Fibroblast of upper back skin (primary cell): Measurements from ENCODE around the gene EPHA2.

Source experiments
- DNase-seq: peaks from one replicate; pipeline ENCODE4 v3.0.0-alpha.2; 2013

The EPHA2 gene

DNA sequence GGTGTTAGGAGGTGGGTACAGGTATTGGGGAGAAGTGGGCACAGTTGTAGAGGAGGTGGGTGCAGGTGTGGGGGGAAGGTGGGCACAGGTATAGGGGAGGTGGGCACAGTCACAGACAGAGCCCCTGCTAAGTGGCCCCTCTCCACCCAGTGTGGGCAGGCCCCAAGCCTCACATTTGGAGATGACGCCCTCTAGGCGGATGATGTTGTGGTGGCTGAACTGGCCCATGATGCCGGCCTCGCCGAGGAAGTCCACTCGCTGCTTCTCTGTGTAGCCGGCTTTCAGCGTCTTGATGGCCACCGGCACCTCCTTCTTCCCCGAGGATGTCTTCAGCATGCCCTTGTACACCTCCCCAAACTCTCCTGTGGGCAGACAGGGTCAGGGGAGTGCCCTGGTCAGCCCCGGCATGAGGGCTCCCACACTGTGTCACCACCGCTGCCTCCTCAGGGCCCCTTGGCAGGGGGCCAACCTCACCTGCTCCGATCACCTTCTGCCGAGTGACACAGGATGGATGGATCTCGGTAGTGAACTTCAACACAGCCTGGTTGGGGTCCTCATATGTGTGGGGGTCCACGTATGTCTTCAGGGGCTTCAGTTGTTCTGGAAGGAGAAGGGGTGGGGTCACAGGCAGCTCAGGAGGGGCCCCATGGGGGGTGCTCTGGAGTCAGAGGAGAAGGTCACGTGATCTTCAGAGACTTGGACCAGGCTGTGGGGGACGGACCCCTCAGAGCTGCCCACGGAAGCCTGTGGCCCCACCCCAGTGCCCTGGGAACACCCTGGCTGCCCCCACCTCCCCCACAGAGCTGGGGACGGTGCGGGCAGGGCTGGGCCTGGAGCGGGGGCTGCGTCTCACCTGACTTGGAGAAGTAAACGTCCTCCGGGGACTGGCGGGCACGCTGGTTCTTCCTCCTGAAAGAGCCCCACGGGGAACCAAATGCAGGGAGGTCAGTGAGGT lies 22.6 kb downstream of the EPHA2 start:
- no peak for DNase-seq

DNA sequence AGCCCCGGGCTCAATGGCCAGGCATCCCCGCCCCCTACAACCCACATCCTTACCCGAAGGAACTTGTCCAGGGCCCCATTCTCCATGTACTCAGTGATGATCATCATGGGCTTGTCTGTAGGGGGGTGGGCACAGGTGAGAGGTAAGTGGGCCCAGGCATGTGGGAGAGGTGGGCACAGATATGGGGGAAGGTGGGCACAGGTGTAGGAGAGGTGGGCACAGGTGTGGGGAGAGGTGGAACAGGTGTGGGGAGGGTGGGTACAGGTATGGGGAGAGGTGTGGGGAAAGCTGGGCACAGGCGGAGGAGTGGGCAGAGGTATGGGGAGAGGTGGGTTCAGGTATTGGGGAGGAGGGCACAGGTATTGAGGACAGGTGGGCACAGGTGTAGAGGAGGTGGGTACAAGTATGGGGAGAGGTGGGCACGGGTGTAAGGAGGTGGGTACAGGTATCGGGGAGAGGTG lies 23.5 kb downstream of the EPHA2 start:
- DNase-seq: no peak

DNA sequence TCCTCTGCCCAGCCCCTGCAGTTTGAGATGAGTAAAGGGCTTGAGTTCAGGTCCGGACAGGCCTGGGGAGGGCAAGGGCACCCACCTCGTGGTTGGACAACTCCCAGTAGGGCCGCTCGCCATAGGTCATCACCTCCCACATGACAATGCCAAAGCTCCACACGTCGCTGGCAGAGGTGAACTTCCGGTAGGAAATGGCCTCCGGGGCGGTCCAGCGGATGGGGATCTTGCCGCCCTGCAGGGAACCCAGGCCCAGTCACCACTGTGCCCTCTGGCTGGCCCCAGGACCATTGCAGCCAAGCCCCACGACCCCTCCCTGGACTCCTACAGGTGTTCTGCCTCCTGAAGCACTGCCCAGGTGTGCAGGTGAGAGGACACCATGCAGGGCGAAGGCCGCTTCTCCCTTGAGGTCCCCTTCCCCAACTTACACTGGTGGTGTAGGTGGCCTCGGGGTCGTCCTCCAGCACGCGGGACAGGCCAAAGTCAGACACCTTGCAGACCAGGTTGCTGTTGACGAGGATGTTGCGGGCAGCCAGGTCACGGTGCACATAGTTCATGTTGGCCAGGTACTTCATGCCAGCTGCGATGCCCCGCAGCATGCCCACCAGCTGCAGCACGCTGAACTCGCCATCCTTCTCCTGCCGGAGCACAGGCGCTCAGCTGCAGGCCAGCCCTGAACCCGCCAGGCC lies 24.1 kb downstream of the EPHA2 start:
- DNase-seq: no peak

DNA sequence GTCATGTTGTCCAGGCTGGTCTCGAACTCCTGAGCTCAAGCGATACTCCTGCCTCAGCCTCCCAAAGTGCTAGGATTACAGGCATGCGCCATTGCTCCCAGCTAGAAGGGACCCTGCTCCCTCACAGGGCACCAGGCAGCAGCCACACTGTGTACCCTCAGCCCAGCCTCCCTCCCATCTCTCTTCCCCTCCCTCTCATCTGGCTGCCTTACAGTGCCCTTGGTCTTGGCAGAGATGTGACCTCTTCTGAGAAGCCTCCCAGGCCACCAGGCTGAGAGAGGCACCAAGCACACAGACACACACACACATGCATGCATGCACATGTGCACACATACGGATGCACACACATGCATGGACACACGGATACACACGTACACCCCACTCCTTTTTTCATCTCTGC lies 25.0 kb downstream of the EPHA2 start:
- no peak for DNase-seq

DNA sequence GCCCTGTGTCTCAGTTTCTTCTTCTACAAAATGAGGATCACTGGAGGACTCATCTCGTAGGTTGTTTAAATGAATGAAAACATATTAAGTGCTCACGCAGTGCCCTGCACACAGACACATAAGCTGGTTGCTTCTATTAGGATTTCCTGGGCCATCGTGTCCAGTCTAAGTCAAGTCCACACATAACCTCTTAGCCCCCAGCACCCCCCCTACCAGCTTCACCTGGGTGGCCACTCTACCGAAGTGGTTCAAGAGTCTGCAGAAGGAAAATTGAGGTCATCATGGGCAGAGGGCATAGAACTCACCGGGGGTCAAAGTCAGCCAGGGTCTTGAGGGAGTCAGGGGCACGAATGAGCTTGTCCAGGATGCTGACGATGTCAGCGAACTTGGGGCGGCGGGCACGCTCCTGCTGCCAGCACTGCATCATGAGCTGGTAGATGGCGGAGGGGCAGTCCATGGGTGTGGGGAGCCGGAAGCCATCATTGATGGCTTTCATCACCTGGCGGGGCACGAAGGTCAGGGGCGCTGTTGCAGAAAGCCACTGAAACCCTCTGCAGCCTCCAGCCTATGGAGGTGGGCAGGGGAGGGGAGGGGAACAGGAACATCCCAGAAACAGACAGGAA lies 25.8 kb downstream of the EPHA2 start:
- DNase-seq: no peak

DNA sequence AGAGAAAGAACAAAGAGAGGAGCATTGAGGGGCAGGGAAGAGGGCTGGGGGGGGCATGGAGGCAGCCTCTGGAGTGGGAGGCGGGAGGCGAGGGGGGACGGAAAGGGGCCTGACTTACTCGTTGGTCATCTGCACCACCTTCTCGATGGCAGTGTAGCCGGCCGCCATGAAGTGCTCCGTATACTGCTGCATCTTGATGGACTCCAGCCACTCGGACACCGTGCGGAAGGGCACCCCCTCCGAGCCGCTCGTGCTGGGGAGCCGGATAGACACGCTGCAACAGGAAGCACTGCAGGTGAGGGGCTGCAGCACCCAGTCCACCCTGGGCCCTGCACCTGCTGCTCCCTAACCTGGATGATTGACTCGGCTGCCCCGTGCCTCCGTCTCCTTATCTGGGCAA lies 26.6 kb downstream of the EPHA2 start:
- no peak for DNase-seq

DNA sequence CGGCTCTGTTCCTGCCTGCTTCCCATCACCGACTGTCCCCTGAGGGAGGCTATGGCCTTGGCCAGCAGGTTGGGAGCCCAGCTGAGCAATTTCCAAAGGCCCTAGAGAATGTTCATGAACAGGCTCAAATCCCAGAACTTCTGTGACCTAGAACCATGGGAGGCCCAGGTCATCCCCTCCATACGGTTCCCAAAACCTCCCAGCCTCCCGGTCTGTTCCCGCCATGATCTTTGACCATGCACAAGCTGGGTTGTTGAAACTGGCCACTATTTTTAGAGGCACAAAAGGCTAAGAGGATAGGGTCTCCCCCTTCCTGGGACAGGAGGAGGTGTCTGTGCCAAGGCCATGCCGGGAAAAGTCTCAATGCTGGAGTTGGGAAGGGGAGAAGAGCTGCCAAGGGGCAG lies 27.5 kb downstream of the EPHA2 start:
- DNase-seq: no peak

DNA sequence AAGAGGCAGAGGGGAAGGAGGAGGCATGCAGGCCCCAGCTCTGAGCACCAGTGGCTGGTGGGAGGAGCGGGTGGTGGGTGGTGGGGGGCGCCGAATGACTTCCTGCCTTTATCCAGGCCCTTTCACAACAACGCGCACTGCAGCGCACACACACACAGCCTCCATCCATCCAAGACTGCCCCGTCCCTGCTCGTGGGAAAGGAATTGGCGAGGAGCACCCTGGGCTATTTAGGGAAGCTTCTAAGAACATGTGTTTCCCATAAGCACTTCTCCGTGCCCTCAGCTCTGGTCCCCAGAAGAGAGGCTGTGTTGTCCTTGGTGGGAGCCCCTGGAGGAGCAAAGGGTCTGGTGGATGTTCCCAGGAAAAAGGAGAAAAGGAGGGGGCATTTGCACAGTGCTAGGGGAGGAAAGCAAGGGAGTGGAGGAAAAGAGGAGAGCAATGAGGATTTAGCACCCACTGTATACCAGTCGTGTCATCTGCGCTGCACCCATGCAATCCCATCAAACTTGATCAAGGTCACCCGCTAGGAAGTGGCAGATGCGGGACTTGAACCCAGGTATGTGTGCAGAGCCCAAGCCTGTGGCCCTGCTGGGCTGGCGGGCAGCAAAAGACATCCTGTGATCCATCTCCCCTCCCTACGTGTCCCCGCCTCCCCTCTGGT lies 28.1 kb downstream of the EPHA2 start:
- no peak for DNase-seq

DNA sequence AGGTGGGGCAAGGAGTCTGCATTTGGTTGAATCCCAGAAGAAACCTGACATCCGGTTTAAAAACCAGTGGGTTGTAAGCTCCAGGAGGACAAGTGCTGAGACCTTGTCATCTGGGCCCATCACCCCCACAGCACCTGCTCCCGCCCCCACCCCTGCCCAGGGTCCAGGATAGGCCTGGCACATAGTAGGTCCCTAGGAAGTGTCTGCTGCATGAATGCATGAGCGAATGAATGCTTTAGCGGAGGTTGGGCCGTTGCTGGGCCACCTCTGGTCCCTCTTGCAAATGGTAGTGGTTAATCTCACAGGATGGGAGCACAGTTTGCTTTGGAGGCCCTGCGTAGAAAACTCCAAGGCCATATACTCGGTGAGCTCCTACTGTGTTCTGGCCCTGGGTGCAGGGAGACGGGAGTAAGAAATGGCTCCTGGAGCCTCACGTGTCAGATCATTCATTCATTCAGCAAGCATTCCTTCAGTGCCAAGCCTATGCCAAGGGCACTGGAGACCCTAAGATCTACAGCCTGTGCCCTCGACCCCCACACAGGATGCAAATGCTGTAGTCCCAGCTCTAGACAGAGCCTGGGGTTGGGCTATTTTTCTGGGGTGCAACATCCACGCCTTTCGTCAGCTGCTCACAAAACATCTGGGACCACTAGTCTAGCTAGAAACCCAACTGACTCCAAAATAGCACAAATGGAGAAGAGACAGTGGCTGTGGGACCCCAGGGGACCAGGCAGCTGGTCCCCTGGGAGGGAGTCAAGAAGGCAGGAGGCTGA lies 28.9 kb downstream of the EPHA2 start:
- DNase-seq: no peak

DNA sequence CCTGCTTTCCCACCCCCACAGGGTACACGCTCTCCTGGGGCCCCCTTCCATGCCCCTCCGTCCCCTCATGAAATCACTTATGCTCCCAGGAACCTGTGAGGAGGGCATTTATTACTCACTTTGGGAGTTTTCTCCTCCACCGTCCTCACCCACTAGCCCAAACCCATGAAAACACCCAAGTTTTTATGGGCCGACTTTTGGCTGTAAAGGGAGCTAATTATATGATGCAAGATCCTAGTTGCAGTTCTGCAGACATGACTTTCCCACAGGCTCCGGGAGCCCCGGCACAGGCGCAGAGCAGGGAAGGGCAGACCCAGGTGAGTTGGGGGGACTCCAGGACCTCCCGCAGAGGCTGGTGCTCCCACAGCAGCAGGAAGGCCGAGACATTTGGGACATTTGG lies 29.7 kb downstream of the EPHA2 start:
- no peak for DNase-seq

DNA sequence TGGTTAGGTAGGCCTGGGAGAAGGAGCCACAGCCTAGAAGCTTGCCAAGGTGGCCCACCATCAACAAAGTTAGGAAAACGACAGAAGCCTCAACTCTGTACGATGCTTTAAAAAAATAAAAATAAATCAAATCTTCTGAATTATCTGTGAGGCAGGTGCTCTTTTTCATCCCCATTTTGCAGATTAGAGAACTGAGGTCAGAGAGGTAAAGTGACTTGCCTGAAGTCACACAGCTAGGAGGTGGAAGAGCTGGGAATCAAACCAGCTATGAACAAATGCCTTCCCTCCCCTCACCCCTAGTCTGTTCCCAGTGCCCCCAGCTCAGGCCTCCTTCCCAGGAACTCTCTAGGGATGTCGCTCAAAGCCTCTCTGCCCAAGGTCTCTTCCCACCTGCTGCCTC lies 30.4 kb downstream of the EPHA2 start:
- DNase-seq: no peak

DNA sequence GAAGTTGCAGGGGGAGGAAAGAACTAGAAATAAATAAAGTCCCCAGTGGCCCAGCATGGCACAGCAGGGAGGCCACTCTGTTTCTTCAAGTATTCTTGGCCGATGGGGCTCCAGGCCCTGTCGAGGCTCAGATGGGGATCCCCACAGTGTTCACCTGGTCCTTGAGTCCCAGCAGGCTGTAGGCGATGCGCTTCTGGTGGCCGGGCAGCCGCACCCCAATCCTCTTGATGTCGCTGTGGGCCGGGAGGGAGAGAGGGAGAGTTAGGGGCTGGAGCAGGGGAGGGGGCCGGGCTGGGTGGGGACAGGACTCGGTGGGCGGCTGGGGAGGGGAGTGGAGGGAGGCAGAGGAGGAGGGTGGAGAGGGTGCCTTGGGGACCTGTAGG lies 30.8 kb downstream of the EPHA2 start:
- no peak for DNase-seq

DNA sequence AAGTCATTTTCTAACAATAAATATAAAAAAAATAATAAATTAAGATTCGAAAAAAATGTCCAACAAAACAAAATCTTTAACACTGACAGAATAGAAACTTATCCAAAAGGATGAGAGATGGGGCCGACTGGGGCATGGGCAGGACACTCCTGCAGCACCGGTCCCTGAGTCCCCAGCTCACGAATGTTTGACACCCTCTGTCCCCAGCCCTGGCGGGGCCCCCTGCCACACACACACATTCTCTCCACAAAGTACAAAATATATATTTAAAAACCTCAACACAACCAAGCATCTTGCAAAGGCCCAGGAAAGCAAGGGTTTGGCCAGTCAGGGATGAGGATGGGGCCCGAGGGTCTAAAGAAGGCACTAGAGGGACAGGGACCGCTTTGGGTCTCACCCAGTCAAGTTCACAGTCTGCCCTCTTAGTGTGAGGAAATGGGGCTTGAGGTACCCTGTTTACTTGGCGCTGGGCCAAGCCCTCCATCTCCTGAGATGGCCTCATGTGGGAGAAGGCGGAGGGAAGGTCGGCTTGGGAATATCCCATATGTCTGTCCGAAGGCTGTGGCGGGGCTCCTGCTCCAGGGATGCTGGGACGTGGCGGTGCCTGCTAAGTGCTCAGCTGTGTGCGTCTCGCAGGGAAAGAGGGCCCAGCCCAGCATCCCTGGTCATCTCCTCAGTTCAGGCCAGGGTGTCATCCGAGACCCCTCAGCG lies 31.3 kb downstream of the EPHA2 start:
- DNase-seq: no peak

DNA sequence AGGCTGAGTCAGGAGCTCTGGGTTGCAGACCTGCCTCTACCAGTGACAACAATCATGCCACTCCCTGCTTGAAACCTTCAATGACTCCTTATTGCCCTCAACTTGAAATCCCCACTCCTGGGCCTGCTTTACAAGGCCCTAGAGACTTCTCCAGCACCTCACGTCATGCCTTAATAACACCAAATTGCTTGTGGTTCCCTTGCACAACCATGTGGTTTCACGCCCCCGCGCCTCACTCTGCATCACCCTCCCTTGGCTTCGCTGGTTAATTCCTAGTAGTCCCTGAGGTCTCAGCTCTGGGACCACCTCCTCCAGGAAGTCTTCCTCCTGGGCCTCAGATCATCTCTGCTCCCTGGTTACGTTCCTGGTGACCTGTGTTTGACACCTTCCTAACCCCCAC lies 33.0 kb downstream of the EPHA2 start:
- DNase-seq: peak; percentile 87

DNA sequence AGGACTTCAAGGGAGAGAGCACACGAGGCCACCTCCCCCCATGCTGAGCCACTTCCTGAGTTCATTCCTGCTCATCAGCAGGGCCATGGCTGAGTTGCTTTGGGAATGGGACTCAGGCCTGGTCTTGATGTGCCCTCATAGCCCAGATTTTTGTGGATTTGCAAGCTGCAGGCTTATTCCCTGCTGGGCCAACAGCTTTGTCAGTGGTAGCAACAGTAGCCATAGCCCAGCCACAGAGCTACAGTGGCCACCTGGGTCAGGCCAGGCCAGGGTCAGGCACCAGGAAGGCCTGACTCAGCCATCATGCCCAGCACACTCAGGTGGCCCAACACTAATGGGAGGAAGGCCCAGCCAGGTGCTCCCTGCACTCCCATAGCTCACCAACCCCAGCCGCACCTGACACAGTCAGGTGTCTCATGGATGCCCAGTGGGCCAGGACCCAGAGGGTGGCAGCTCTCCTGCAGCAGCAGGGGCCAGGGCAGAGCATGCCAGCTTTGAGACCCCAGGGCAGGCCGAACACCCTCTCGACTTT lies 33.5 kb downstream of the EPHA2 start:
- DNase-seq: peak; percentile 74

DNA sequence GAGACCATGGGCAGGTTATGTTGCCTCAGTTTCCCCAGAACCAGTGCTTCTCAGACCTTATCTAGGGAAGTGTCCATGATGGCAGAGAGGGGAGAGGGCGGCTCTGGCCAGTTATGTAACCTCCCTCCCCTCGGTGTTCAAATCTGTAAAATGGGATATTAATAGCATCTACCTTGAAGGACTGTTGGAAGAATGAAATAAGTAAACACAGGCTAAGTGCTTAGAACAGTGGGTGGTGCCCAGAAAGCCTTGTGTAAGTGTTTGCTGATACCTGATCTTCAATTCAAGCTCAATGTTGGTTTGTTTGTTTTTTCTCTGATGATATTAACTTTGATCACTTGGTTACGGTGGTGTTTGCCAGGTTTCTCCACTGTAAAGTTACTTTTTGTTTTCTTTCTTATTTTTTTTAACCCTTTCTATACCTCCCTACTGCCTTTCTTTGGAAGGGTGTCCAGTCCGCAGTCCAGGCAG lies 34.9 kb downstream of the EPHA2 start:
- no peak for DNase-seq

DNA sequence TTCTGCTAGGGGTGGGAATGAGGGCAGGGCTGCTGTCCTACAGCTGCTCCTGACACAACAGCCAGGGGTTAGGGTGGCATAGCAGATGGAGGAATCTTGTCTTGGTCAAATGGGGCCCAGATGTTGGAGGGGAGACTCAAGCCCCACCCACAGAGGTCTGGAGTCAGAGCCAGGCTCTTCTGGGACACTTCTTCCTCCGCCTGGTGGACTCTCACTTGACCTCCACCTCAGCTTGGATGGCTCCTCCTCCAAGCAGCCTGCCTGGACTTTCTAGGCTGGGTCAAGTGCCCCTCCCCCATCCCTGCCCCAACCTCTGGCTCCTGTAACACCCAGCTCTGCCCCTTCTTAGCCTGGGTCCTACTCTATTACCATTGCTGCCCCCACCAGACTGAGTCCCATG lies 35.5 kb downstream of the EPHA2 start:
- DNase-seq: no peak

DNA sequence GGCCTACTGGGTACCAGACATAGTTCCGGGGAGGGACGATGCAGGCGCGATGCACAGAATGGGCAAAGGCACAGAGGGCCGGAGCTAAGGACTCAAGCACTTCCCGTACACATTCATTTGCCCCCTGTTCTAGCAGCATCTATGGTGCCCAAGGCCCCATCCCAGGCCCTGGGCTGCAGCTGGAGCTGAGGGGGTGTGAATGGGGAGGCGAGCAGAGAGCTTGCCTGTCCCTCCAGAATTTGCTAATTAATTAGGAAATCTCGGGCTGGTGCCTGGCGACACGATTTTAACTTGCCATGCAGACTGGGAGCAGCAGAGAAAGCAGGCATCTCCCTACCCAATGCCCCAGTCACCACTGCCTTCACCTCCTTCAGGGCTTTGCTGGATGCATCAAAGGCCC lies 35.9 kb downstream of the EPHA2 start:
- no peak for DNase-seq

DNA sequence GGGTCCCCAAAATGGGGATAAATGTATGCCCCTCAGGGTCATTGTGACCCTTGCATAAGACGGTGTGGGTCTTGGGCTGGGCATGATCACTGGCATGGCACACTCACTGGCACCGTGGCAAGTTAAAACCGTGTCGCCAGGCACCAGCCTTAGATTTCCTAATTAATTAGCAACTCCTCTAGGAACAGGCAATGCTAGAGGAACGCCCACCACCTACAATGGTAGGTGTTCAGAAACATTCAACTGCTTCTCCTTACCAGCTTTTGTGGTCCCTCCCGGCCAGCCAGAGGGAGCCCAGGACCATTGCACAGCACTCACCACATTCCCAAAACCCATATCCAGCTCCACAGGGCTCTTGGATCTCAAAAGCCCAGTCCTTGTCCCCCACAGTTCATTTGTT lies 36.4 kb downstream of the EPHA2 start:
- no peak for DNase-seq

DNA sequence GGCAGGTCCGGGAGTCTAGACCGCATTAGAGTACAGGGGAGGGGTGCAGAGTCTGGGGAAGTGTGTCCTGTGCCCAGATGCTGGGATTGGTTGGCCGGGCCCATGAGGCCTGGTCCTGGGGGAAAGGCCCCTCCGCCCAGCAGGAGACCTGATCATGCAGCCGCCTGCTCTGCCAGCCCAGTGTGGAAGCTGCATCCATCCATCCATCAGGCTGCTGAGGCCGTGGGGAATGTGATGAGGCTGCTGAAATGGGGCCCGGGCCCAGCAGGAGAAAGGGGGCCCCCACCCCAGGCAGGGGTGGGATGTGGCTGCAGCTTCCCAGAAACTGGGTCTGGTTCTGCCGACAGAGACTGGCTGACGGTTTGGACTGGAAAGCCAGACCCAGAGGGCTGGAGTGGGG lies 37.2 kb downstream of the EPHA2 start:
- no peak for DNase-seq

DNA sequence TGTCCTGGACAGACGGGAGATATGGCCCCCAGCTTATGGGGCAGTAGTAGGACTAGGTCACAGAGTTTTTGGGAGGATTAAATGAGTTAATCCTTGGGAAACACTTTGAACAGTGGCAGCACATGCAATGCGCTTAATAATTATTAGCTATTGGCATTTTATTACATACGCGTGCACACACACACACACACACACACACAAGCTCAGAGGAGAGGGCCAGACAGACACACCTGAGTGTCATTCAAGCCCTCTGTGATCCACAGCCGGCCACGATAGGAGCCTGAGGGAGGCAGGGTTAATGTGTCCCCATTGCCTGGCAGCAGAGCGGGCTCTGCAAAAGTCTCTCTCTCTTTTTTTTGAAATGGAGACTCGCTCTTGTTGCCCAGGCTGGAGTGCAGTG lies 37.9 kb downstream of the EPHA2 start:
- no peak for DNase-seq
